Duodenal mucosa (tissue), 2 donors: ENCODE data around the gene GRID2IP.
A peak's percentile ranks its signal among the peaks of the same experiment; 100 is the strongest.

ENCODE experiments used
- H3K27ac ChIP-seq: one replicate; pipeline ENCODE4 v1.7.0; 2013; ENCODE audit warnings: low read depth, low read length
- H3K27me3 ChIP-seq, 2 donors: one replicate each; pipeline ENCODE4 v1.7.0; 2013; ENCODE audit warnings: low read length in 2 of 2, control low read depth in 1 of 2; ENCODE audit not compliant: insufficient read depth in 2 of 2, control insufficient read depth in 1 of 2
- H3K36me3 ChIP-seq, 2 donors: one replicate each; pipeline ENCODE4 v1.7.0; 2013; ENCODE audit warnings: low read length in 2 of 2, control low read depth in 1 of 2; ENCODE audit not compliant: insufficient read depth in 2 of 2, control insufficient read depth in 1 of 2
- H3K4me1 ChIP-seq, 2 donors: one replicate each; pipeline ENCODE4 v1.7.0; 2013; ENCODE audit warnings: low read length in 2 of 2, control low read depth in 1 of 2; ENCODE audit not compliant: insufficient read depth in 2 of 2, control insufficient read depth in 1 of 2
- H3K4me3 ChIP-seq, 2 donors: one replicate each; pipeline ENCODE4 v1.7.0; 2013; ENCODE audit warnings: low read length in 2 of 2, low read depth in 1 of 2
- H3K9ac ChIP-seq, 2 donors: one replicate each; pipeline ENCODE4 v1.7.0; 2013; ENCODE audit warnings: low read length in 2 of 2, low read depth in 1 of 2
- H3K9me3 ChIP-seq, 2 donors: one replicate each; pipeline ENCODE4 v1.7.0; 2013; ENCODE audit warnings: low read length in 2 of 2, control low read depth in 1 of 2; ENCODE audit not compliant: control insufficient read depth in 1 of 2

Gene GRID2IP

GRCh38 chr7:6504996-6505395 is 46.3 kb downstream of the GRID2IP start:
- Histone ChIP-seq H3K9me3 (no peaks in the 10 kb centered on the region), H3K27me3 (no peaks in the 10 kb centered on the region), H3K4me1 (peaks cover 8 to 10% of the 10 kb centered on the region in 2 donors), H3K9ac (peak overlapping the region; percentile 33 to 78), H3K4me3 (peak overlapping the region; percentile 72 to 77), H3K27ac (no peak overlapping the region), H3K36me3 (no peaks in the 10 kb centered on the region)

- Histone ChIP-seq H3K36me3 (no peaks in the 10 kb centered on the region), H3K27me3 (no peaks in the 10 kb centered on the region), H3K9ac (peak overlapping the region in 1 of 2 donors; percentile 38), H3K27ac (no peak overlapping the region), H3K4me3 (peak overlapping the region; percentile 72 to 77), H3K9me3 (no peaks in the 10 kb centered on the region), H3K4me1 (peaks cover 8 to 10% of the 10 kb centered on the region in 2 donors)
Observed at GRCh38 chr7:6502886-6503285, 48.4 kb downstream of the GRID2IP start.

GRCh38 chr7:6501586-6502564 is 49.4 kb downstream of the GRID2IP start:
- H3K27ac ChIP-seq: no peak overlapping the region
- no peak overlapping the region for H3K4me3 ChIP-seq
- H3K36me3 ChIP-seq: no peaks in the 10 kb centered on the region
- no peak overlapping the region for H3K9ac ChIP-seq
- H3K4me1 ChIP-seq: peaks cover 8 to 10% of the 10 kb centered on the region in 2 donors
- no peaks in the 10 kb centered on the region for H3K27me3 ChIP-seq
- no peaks in the 10 kb centered on the region for H3K9me3 ChIP-seq

- Histone ChIP-seq H3K27ac (no peak overlapping the region), H3K4me3 (no peak overlapping the region), H3K36me3 (no peaks in the 10 kb centered on the region), H3K27me3 (no peaks in the 10 kb centered on the region), H3K9ac (no peak overlapping the region), H3K9me3 (no peaks in the 10 kb centered on the region), H3K4me1 (peaks cover 8 to 10% of the 10 kb centered on the region in 2 donors)
Observed at GRCh38 chr7:6500691-6501090, 50.6 kb downstream of the GRID2IP start.

GRCh38 chr7:6497994-6498393 is 53.3 kb downstream of the GRID2IP start:
- Histone ChIP-seq H3K36me3 (no peaks in the 10 kb centered on the region), H3K27me3 (no peaks in the 10 kb centered on the region), H3K27ac (no peak overlapping the region), H3K4me3 (no peak overlapping the region), H3K9me3 (no peaks in the 10 kb centered on the region), H3K9ac (no peak overlapping the region), H3K4me1 (peaks cover 0 to 4% of the 10 kb centered on the region in 2 donors)

GRCh38 chr7:6497637-6497905 is 53.7 kb downstream of the GRID2IP start:
- Histone ChIP-seq H3K4me1 (peaks cover 0 to under 1% of the 10 kb centered on the region in 2 donors), H3K9ac (no peak overlapping the region), H3K36me3 (no peaks in the 10 kb centered on the region), H3K4me3 (no peak overlapping the region), H3K27ac (no peak overlapping the region), H3K9me3 (no peaks in the 10 kb centered on the region), H3K27me3 (no peaks in the 10 kb centered on the region)

GRCh38 chr7:6496842-6497636 is 54.2 kb downstream of the GRID2IP start:
- no peak overlapping the region for H3K9ac ChIP-seq

GRCh38 chr7:6495597-6496262 is 55.5 kb downstream of the GRID2IP start:
- Histone ChIP-seq H3K4me1 (no peaks in the 10 kb centered on the region), H3K27ac (no peak overlapping the region), H3K36me3 (no peaks in the 10 kb centered on the region), H3K9ac (no peak overlapping the region), H3K27me3 (no peaks in the 10 kb centered on the region), H3K9me3 (no peaks in the 10 kb centered on the region), H3K4me3 (no peak overlapping the region)

More at GRCh38 chr7:6496842-6497636, 54.2 kb downstream of the GRID2IP start:
- no peaks in the 10 kb centered on the region for H3K36me3 ChIP-seq
- H3K27me3 ChIP-seq: no peaks in the 10 kb centered on the region
- no peaks in the 10 kb centered on the region for H3K4me1 ChIP-seq
- H3K27ac ChIP-seq: no peak overlapping the region
- H3K9me3 ChIP-seq: no peaks in the 10 kb centered on the region
- no peak overlapping the region for H3K4me3 ChIP-seq

- H3K9me3 ChIP-seq: no peaks in the 10 kb centered on the region
- H3K27me3 ChIP-seq: no peaks in the 10 kb centered on the region
- H3K36me3 ChIP-seq: no peaks in the 10 kb centered on the region
- H3K27ac ChIP-seq: no peak overlapping the region
- no peaks in the 10 kb centered on the region for H3K4me1 ChIP-seq
- no peak overlapping the region for H3K4me3 ChIP-seq
- H3K9ac ChIP-seq: no peak overlapping the region
Observed at GRCh38 chr7:6494365-6494764, 56.9 kb downstream of the GRID2IP start.

- Histone ChIP-seq H3K27me3 (no peaks in the 10 kb centered on the region), H3K4me1 (no peaks in the 10 kb centered on the region), H3K9ac (no peak overlapping the region), H3K27ac (no peak overlapping the region), H3K36me3 (no peaks in the 10 kb centered on the region), H3K4me3 (no peak overlapping the region), H3K9me3 (no peaks in the 10 kb centered on the region)
Observed at GRCh38 chr7:6491194-6491593, 60.1 kb downstream of the GRID2IP start.
